GM19438 (cell line): ENCODE data around the gene LMOD1.
"Not testable (repeated sequence)": the region's sequence is repeated elsewhere in the genome, so short reads cannot be mapped to it uniquely, and the experiment has no call there.

ENCODE experiments used
- ATAC-seq: cut with Tn5 transposase; IDR thresholded peaks from one replicate; pipeline ENCODE4 v1.9.1; 2021; ENCODE audit warnings: low read depth; ENCODE audit not compliant: unreplicated experiment

Gene LMOD1

DNA sequence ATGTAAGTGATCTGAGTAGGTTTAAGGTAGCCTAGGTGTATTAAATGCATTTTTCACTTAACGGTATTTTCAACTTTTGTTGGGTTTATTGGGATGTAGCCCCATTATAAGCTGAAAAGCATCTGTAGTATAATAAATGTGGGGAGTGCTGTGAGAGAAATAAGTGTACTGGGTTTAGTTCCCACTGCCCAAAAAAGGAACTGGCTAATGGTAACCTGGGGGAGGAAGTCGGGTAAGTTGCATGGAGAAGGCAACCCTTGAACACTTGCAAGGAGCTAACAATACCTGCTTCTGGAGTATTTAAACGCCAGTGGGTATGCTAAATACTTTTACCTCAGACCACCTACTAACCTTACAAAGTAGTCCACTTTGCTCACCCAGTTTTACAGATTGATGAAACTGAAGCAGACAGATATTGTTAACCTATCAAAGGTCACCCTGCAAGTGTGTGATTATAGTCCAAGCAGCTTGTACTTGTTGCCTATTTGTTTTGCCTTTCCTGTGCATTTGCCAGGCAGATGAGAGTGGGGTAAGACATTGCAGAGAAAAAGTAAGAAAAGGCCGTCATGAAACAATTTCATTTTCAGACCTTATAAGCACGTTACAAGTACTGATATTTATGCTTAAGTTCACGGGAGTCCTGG lies 65.3 kb downstream of the LMOD1 start:
- ATAC-seq = no peak

DNA sequence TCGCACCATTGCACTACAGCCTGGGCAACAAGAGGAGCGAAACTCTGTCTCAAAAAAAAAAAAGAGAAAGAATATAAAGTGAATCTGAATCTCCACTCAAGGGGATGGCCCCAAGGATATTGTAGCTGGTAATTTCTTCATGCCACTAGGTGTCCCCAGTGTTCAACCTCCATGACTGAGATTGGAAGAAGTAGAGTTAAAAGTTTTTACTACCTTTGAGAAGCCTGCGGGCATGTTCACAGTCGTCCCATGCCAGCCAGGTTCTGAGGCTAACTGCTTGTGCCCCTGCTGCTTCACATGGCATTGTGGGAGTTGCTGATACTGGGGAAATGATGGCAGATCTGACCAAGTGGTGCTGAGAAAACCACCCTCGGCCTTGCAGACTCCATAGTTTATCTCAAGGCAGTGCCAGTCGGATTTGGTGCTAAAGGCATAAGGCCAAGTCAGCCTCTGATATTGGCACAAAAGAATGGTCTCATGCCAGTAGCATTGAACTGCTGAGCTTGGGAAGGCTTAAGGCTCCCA lies 68.4 kb downstream of the LMOD1 start:
- ATAC-seq = no peak

DNA sequence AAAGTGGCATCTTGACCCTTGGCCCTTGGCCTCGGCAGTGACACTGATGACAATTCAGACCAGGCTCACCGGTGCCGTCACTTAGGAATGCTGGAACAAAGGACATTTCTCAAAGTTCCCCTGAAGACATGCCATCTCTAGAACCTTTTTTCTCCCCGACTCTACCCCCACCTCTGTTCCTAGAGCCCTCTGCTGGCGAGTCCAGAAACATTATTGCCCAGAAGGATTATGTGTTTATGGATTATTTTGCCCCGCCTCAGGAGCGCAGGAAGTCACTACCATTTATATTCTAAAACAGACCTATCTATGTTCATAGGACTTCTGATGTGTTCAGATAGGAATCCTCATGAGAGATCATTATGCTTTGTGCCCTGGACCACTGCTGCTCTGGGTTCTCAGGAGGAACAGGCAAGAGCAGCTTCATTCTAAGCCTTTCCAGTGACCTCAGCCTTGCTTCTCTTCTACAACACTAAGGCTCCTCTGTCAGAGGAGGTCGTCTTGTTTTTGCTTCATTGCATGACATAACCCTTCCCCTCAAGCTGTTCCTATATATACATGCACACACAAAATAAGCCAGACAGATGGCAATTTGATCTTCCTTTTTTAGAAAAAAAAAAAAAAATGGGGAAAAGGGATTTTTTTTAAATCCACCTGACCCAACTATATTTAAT lies 70.1 kb downstream of the LMOD1 start:
- no peak for ATAC-seq

DNA sequence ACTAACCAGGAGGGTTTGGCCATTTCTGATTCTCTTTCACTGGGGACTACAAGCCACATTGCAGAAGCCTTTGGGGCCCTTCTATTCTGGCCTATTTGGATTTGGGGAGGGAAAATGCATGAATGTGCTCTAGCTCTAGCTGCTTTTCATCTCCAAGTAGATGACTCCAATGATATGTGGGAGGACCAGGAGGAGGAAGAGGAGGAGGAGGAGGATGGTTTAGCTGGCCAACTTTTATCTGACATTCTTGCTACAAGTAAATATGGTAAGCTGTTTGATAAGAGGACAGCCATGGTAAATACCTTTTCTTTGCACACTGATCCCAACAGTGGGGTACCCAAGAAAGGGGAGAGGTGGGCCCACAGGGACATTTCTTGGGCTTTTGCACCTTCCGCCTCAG lies 71.7 kb downstream of the LMOD1 start:
- no peak for ATAC-seq

DNA sequence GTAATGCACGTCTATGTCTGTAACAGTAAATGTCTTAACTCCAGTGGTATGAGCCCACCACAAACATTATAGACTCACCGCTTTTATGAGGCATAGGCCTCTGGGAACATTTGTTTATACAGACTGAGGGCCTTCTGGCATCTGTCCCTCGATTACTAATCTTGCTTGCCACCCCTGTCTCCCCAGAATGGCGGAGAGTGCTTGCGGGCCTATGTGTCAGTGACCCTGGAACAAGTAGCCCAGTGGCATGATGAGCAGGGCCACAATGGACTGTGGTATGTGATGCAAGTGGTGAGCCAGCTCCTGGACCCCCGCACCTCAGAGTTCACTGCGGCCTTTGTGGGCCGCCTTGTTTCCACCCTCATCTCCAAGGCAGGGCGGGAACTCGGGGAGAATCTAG lies 76.0 kb downstream of the LMOD1 start:
- no peak for ATAC-seq

DNA sequence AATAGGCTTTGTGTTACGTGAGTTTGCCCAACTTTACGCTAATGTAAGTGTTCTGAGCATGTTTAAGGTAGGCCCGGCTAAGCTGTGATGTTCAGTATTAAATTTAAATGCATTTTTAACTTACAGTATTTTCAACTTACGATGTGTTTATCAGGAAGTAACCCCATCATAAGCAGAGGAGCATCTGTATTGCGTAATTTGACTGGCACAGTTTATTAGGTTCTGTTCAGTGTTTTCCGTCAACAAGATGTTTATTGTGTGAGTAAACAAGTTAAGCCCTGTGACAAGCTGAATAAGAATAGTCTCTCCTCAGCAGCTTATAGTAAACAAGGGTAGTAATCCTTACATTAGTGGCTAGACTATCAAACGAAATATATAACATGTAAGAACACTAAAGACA lies 84.9 kb downstream of the LMOD1 start:
- ATAC-seq = no peak

DNA sequence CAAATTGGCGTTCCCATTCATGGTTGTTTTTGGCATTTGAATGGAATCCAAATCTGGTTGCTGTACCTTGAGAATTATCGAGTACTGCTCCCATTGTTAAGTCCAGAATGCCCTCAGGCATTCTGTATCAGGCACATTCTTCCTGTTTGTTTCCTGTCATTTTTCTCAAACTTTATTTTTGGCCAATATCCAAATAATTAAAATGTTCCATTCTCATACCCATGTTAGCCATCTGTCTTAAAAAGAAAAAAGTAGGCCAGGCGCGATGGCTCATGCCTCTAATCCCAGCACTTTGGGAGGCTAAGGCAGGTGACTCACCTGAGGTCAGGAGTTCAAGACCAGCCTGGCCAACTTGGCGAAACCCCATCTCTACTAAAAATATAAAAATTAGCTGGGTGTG lies 86.9 kb downstream of the LMOD1 start:
- no peak for ATAC-seq

DNA sequence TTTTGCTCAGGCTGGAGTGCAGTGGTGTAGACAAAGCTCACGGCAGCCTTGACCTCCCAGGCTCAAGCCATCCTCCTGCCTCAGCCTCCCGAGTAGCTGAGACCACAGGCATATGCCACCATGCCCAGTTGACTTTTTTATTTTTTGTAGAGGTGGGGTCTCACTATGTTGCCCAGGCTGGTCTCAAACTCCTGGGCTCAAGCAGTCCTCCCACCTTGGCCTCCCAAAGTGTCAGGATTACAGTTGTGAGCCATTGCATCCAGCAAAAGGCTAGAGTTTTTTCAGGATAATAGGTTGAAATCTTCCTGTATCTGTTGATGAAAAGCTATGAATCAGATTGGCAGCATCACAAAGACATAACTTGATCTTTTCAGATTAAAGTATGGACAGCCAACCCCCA lies 89.6 kb downstream of the LMOD1 start:
- not testable (repeated sequence) for ATAC-seq

DNA sequence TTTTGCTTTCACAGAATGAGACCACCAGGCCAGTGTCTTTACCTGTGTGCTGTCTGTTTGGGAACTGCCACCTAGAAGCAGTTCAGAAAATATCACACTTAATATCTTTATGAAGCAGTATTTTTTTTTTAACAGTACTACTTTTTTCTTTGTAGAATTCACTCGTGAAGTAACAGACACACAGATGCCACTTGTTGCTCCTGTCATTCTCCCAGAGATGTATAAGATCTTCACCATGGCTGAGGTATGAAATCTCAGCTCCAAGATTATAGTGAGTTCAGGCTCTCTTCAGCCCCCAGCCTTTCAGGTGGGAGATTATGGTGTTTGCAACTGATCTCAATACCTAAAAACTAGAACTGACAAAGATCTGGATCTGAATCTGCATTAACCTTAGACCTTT lies 94.4 kb downstream of the LMOD1 start:
- ATAC-seq = no peak

DNA sequence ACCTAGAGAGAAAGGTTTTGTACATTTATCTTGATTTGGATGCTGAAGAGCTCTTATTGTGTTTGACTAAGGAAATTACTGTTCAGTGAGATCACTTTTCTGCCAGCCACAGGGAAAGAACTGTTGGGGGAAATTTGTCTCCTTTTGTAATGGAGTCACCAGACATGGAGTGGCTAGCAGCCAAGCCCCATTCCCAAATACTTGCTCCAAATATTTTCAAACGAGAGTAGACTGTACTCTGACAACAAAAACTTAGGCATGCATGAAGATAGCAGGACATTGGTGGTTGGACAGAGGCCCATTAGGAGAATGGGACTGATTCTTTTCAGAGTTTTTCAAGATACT lies 96.3 kb downstream of the LMOD1 start:
- ATAC-seq = no peak

DNA sequence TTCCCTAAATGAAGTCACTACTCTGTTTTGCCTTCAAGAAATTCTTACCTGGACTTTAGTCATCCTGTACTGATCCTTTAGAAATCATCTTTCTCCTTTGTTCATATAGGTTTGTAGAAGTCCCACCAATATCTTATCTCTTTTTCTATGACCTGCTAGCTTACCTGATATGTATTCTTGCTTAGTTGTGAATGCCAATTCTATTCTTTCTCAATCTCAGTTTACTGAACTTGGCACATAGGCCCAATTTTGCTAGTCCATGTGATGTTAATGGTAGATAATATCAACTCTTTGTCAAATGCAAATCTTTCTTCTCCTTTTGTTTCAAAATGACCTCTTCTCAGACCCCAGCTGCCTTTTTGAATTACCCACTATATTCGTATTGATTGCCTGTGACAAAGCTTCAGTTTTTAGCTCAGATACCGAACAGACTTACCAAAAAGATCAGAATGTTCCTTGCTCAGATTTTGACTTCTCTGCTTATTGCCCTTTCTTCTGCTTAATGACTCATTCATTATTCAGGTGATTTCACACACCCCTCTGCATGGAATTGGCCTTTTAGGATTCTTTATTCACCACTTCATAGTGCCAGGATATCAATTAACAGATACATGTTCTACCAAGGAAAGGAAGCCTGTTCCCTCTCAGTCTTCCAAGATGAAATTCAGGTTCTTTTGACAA lies 96.8 kb downstream of the LMOD1 start:
- no peak for ATAC-seq

DNA sequence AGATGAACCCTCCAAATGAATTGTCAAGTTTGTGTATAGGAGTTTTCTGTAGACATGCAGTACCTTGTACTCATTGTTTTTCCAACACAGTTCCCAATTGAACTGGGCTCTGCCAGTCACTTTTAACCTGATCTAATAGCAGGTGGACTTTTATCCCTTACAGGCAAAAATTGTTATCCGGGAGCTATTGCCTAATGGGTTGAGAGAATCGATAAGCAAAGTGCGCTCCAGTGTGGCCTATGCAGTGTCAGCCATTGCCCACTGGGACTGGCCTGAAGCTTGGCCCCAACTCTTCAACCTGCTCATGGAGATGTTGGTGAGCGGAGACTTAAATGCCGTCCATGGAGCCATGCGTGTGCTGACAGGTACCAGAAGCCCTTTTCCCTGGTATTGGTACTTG lies 98.1 kb downstream of the LMOD1 start:
- no peak for ATAC-seq

DNA sequence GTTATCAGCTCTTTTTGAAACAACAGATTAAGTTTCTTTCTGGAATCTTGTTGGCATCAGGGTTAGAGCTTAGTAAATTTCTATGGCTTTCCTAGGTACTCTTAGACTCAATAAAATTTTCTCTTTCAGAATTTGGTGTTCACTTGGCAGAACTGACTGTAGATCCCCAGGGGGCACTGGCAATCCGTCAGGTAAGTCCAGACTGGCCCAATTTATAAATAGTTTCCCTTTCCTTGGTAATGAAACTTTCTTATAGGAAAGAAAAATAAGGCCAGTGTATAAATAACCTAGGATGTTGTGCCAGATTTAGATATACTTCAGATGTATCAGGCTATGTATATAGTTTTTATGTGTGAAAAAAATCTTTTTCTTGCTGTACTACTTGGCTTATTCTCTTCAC lies 99.2 kb downstream of the LMOD1 start:
- ATAC-seq = no peak
